SU-DHL-6 (cell line): ENCODE data around the gene AATK.

ENCODE experiments used
- H2AFZ ChIP-seq: fragments of 200-600 bp; sonication (generic); 2 replicates; pipeline ENCODE4 v1.6.1; 2014; ENCODE audit warnings: low read depth, mild to moderate bottlenecking, moderate library complexity, mixed read lengths, antibody characterized with exemption, low read length; ENCODE audit not compliant: severe bottlenecking
- H3F3A ChIP-seq: fragments of 200-600 bp; shearing (Covaris generic); 2 replicates; pipeline ENCODE4 v1.6.0; 2016; ENCODE audit warnings: antibody characterized with exemption, mild to moderate bottlenecking; ENCODE audit not compliant: insufficient read depth
- H3K27ac ChIP-seq: fragments of 200-600 bp; sonication (generic); 2 replicates; pipeline ENCODE4 v1.5.1; 2016; ENCODE audit warnings: low read depth, mild to moderate bottlenecking, low read length, moderate library complexity, mixed read lengths
- H3K27me3 ChIP-seq: fragments of 200-600 bp; sonication (generic), shearing (Covaris generic); 2 replicates; pipeline ENCODE4 v1.6.0; 2014; ENCODE audit warnings: mild to moderate bottlenecking, low read length
- H3K36me3 ChIP-seq: fragments of 200-600 bp; sonication (generic); 2 replicates; pipeline ENCODE4 v1.6.1; 2014; ENCODE audit warnings: mild to moderate bottlenecking, low read length, mixed read lengths
- H3K4me2 ChIP-seq: fragments of 300-600, 200-600 bp; shearing (Covaris generic), sonication (generic); 2 replicates; pipeline ENCODE4 v1.6.0; 2014; ENCODE audit warnings: low read length, low read depth, mild to moderate bottlenecking; ENCODE audit not compliant: poor library complexity, severe bottlenecking
- H3K4me3 ChIP-seq: fragments of 200-600 bp; sonication (generic); 2 replicates; pipeline ENCODE4 v1.5.1; 2014; ENCODE audit warnings: antibody characterized with exemption, low read length, mild to moderate bottlenecking, mixed read lengths; ENCODE audit not compliant: insufficient read depth, poor library complexity, severe bottlenecking
- H3K79me2 ChIP-seq: fragments of 200-600 bp; sonication (generic); 2 replicates; pipeline ENCODE4 v1.6.1; 2014; ENCODE audit warnings: mild to moderate bottlenecking, low read length, moderate library complexity; ENCODE audit not compliant: insufficient read depth
- H3K9ac ChIP-seq: fragments of 200-600 bp; sonication (generic); 2 replicates; pipeline ENCODE4 v1.7.0; 2014; ENCODE audit warnings: mild to moderate bottlenecking, low read length
- H3K9me2 ChIP-seq: fragments of 200-600 bp; sonication (generic); replicated peaks from 2 replicates; pipeline ENCODE4 v1.6.1; 2014; ENCODE audit warnings: low read length; ENCODE audit not compliant: insufficient read depth
- H3K9me3 ChIP-seq: fragments of 200-600 bp; sonication (generic); 2 replicates; pipeline ENCODE4 v1.6.1; 2014; ENCODE audit warnings: low read length, mixed read lengths; ENCODE audit not compliant: insufficient read depth
- H4K20me1 ChIP-seq: fragments of 200-600 bp; sonication (generic); 2 replicates; pipeline ENCODE4 v1.6.1; 2014; ENCODE audit warnings: low read depth, mild to moderate bottlenecking, antibody characterized with exemption, low read length, moderate library complexity, mixed read lengths
- CTCF ChIP-seq: fragments of 200-600 bp; sonication (generic); IDR thresholded peaks from one replicate; pipeline ENCODE4 v1.5.1; 2017; ENCODE audit warnings: antibody characterized with exemption, mild to moderate bottlenecking, low read length, moderate library complexity; ENCODE audit not compliant: insufficient read depth, poor library complexity, severe bottlenecking
- EZH2phosphoT487 ChIP-seq: fragments of 200-600 bp; sonication (generic), shearing (Covaris generic); conservative IDR thresholded peaks from 2 replicates; pipeline ENCODE4 v1.6.1; 2018; ENCODE audit warnings: mild to moderate bottlenecking, antibody characterized with exemption, low read length, moderate library complexity, mixed read lengths

AATK gene

DNA sequence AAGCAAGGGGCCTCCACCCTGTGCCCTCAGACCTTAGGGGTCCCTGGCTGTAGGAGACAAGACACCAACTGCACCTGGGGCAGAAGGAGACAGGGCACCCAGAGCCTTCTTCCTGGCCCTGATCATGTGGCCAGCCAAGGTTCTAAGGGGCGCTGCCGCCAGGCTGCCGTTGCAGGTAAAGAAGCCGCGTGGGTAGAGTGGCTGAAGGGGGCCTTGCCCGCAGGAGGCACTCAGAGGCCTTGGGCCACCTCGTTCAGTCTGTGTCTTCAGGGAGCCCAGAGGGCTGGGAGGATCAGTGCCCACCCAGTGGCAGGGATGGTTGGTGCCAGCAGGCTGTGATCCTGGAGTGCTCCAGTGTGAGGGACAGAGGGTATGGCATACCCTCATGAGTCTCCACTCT lies 1.6 kb upstream of the AATK start:
- no peaks in the 10 kb centered on the region for H4K20me1 ChIP-seq

GRCh38 chr17:81167194-81167524 lies 1.1 kb upstream of the AATK start:
- TF ChIP-seq CTCF (no peak), EZH2phosphoT487 (no peak)
- Histone ChIP-seq H3K9me3 (no peaks in the 10 kb centered on the region), H3K36me3 (no peaks in the 10 kb centered on the region), H2AFZ (no peak overlapping the region), H3K27me3 (no peaks in the 10 kb centered on the region), H3K4me2 (no peak overlapping the region), H3F3A (no peaks in the 10 kb centered on the region), H3K27ac (no peak overlapping the region), H3K9me2 (no peaks in the 10 kb centered on the region), H3K79me2 (no peaks in the 10 kb centered on the region), H3K9ac (no peak overlapping the region), H3K4me3 (no peak overlapping the region), H4K20me1 (no peaks in the 10 kb centered on the region)

More for the DNA sequence above, 1.6 kb upstream of the AATK start:
- H3K36me3 ChIP-seq: no peaks in the 10 kb centered on the region
- H3K4me3 ChIP-seq: no peak overlapping the region
- no peaks in the 10 kb centered on the region for H3K9me2 ChIP-seq
- no peak overlapping the region for H3K9ac ChIP-seq
- H3K27me3 ChIP-seq: no peaks in the 10 kb centered on the region
- no peak for TF ChIP-seq EZH2phosphoT487
- TF ChIP-seq CTCF: no peak
- no peak overlapping the region for H3K4me2 ChIP-seq
- H2AFZ ChIP-seq: no peak overlapping the region
- H3K27ac ChIP-seq: no peak overlapping the region
- no peaks in the 10 kb centered on the region for H3K9me3 ChIP-seq
- no peaks in the 10 kb centered on the region for H3F3A ChIP-seq
- H3K79me2 ChIP-seq: no peaks in the 10 kb centered on the region

DNA sequence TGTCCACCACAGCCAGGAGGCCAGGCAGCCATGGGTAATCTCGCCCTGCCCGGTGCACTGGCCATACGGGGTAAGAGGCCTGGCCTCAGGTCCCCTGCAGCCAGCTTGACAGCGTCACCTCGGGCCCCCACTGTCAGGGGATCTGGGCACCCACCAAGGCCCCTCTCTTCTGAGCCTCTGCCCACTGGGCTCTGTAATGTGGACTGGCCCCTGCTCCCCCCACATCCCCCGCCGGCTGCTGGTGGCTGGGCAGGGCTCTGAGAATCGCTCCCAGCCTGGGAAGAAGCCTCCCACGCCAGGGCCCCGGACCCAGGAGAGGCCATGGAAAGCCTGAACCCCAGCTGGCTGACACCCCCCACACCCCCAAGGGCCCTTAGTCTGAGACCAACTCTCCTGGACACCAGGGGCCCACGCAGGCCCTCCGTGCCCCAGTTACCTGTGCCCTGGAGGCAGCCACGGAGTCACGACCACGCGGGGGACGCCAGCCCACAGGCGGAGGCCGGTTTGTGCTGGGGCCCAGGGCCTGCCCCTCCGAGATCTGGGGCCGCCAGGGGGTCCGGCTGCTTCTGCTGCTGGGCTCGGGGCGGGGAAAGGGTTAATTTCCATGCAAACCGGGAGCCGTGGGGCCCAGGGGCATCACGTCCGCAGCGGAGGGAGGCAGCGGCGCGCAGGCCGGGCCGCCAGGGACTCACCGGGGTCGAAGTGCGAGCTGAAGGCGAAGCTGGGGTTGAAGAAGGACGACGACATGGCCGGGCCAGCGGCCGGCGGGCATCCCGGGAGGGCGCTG lies 582 bp downstream of the AATK start, which contains the start of gene PVALEF:
Gene PVALEF, plus strand, starts transcription at position 262 of the 787 bp plus-strand sequence. CDS start 15,720 bp downstream, outside the sequence.
- Histone ChIP-seq H3K9me2 (no peaks in the 10 kb centered on the region), H3K9ac (no peak within 1 kb of the TSS), H3K79me2 (no peaks in the 10 kb centered on the region), H3K4me2 (no peak within 1 kb of the TSS), H3K27ac (no peak within 1 kb of the TSS), H2AFZ (no peak within 1 kb of the TSS), H3K27me3 (no peaks in the 10 kb centered on the region), H3K36me3 (no peaks in the 10 kb centered on the region), H3K9me3 (no peaks in the 10 kb centered on the region), H3F3A (no peaks in the 10 kb centered on the region), H4K20me1 (no peaks in the 10 kb centered on the region), H3K4me3 (no peak within 1 kb of the TSS)
- TF ChIP-seq CTCF (no peak), EZH2phosphoT487 (no peak)
